Vagina (tissue), 2 donors: ENCODE results near the gene CACNA1S.

Source experiments
- POLR2A ChIP-seq, 2 donors: fragments of 450-650 bp; IDR thresholded peaks; one replicate each; pipeline ENCODE4 v1.6.1; 2017; ENCODE audit warnings: antibody characterized with exemption in 2 of 2, mild to moderate bottlenecking in 2 of 2, moderate library complexity in 2 of 2
- POLR2AphosphoS5 ChIP-seq, 2 donors: sonication (generic); formaldehyde crosslinking; IDR thresholded peaks; one replicate each; pipeline ENCODE4 v1.9.0; 2017; ENCODE audit warnings: antibody characterized with exemption in 2 of 2, mild to moderate bottlenecking in 2 of 2, low read depth in 1 of 2; ENCODE audit not compliant: insufficient read depth in 1 of 2
- TF ChIP-seq, protein P1 (sequence below), 3 experiments: fragments of 450-650 bp in 2 of 3; fragments of 200-600 bp in 1 of 3; sonication (generic) in 1 of 3; IDR thresholded peaks; one replicate each; pipeline ENCODE4 v1.5.1; 2017 to 2019; ENCODE audit warnings: antibody characterized with exemption in 3 of 3, mild to moderate bottlenecking in 2 of 3, moderate library complexity in 2 of 3

DNA sequence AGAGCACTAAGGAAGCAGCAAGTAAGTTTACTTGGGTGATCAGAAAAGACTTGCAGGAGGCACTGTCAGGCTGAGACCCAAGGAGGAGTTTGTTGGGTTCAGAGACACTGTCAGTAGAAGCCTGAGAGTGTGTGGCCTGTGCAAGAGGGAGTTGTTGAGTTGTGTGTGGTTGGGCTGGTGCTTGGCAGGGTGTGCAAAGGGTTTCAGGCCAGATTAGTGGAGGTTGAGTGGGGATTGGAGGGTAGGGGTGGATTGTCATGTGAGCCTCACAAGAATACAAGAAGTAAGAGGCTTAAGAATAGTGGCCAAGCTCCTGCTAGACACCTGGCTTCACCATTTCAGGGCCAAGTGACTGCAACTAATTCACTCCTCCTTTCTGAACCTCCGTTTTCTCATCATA lies 79.8 kb downstream of the CACNA1S start:
- TF ChIP-seq, protein P1, sequence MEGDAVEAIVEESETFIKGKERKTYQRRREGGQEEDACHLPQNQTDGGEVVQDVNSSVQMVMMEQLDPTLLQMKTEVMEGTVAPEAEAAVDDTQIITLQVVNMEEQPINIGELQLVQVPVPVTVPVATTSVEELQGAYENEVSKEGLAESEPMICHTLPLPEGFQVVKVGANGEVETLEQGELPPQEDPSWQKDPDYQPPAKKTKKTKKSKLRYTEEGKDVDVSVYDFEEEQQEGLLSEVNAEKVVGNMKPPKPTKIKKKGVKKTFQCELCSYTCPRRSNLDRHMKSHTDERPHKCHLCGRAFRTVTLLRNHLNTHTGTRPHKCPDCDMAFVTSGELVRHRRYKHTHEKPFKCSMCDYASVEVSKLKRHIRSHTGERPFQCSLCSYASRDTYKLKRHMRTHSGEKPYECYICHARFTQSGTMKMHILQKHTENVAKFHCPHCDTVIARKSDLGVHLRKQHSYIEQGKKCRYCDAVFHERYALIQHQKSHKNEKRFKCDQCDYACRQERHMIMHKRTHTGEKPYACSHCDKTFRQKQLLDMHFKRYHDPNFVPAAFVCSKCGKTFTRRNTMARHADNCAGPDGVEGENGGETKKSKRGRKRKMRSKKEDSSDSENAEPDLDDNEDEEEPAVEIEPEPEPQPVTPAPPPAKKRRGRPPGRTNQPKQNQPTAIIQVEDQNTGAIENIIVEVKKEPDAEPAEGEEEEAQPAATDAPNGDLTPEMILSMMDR (IDR thresholded peaks at IDR 0.05) = no peak
- TF ChIP-seq POLR2A (IDR thresholded peaks at IDR 0.05) = no peak
- TF ChIP-seq POLR2AphosphoS5 (IDR thresholded peaks at IDR 0.05; ENCODE audit: insufficient read depth in 1 of 2, low read depth in 1 of 2) = no peak
